T-helper 2 cell (primary cell): ENCODE data around the gene MARCKS.
"Not testable (repeated sequence)": the region's sequence is repeated elsewhere in the genome, so short reads cannot be mapped to it uniquely, and the experiment has no call there.

Experiments used
- DNase-seq, 5 experiments: peaks; one replicate each; pipeline versions ENCODE4 v3.0.0 to v3.0.0-alpha.2; 2012 to 2022

MARCKS gene

GRCh38 chr6:113886512-113886911, 29.4 kb downstream of the MARCKS start:
- no peak for DNase-seq

GRCh38 chr6:113888493-113888892, 31.3 kb downstream of the MARCKS start:
- no peak for DNase-seq

- no peak for DNase-seq
These were observed 31.9 kb downstream of the MARCKS start for GRCh38 chr6:113888956-113889630.

- DNase-seq: no peak
These were observed 36.3 kb downstream of the MARCKS start for GRCh38 chr6:113893451-113893850.

GRCh38 chr6:113893866-113894265, 36.7 kb downstream of the MARCKS start:
- DNase-seq: no peak

GRCh38 chr6:113894712-113895674, 37.8 kb downstream of the MARCKS start:
- DNase-seq: no peak

GRCh38 chr6:113901482-113901881, 44.3 kb downstream of the MARCKS start:
- DNase-seq: no peak

GRCh38 chr6:113903666-113904330, 46.7 kb downstream of the MARCKS start:
- DNase-seq: no peak

GRCh38 chr6:113907102-113907815, 50.1 kb downstream of the MARCKS start:
- DNase-seq: no peak

GRCh38 chr6:113908801-113909200, 51.7 kb downstream of the MARCKS start:
- DNase-seq: no peak

GRCh38 chr6:113909224-113909856, 52.2 kb downstream of the MARCKS start:
- DNase-seq: peak in 2 of 5 experiments; percentile 2 to 40

GRCh38 chr6:113910285-113910684, 53.1 kb downstream of the MARCKS start:
- DNase-seq: not testable (repeated sequence)
